ENCODE results near the gene PROB1. TPM values are rescaled to one million over a fixed set of nuclear protein-coding genes. Genes with fewer than 3 reads are reported as not detected.
"Not testable (repeated sequence)": the region's sequence is repeated elsewhere in the genome, so short reads cannot be mapped to it uniquely, and the experiment has no call there.

Gene PROB1
- 10 to 100 TPM in 4 of 9 donors, 1 to 10 TPM in 5; 4.7 to 24.4 (median 9.8) TPM for total RNA-seq
- polyA plus RNA-seq = 1 to 10 TPM; 3.1 to 4.2 (median 4.0) TPM
- long read RNA-seq, donor 1, full-length matches to known transcripts = 22 of 22 reads
- long read RNA-seq, donor 1, partial matches to known transcripts = 0 of 22 reads
- long read RNA-seq, donor 1, other reads (novel, unspliced or antisense) = 0 of 22 reads
- long read RNA-seq, donor 2, full-length matches to known transcripts = 17 of 17 reads
- long read RNA-seq, donor 2, partial matches to known transcripts = 0 of 17 reads
- long read RNA-seq, donor 2, other reads (novel, unspliced or antisense) = 0 of 17 reads
- long read RNA-seq, donor 3, full-length matches to known transcripts = 19 of 19 reads
- long read RNA-seq, donor 3, partial matches to known transcripts = 0 of 19 reads
- long read RNA-seq, donor 3, other reads (novel, unspliced or antisense) = 0 of 19 reads
- long read RNA-seq, donor 4, full-length matches to known transcripts = 1 of 1 reads
- long read RNA-seq, donor 4, partial matches to known transcripts = 0 of 1 reads
- long read RNA-seq, donor 4, other reads (novel, unspliced or antisense) = 0 of 1 reads
- long read RNA-seq, donor 5, full-length matches to known transcripts = 65 of 65 reads
- long read RNA-seq, donor 5, partial matches to known transcripts = 0 of 65 reads
- long read RNA-seq, donor 5, other reads (novel, unspliced or antisense) = 0 of 65 reads
- long read RNA-seq, donor 6 = 0 reads
- long read RNA-seq, donor 7, full-length matches to known transcripts = 20 of 20 reads
- long read RNA-seq, donor 7, partial matches to known transcripts = 0 of 20 reads
- long read RNA-seq, donor 7, other reads (novel, unspliced or antisense) = 0 of 20 reads
- long read RNA-seq, donor 8, full-length matches to known transcripts = 21 of 21 reads
- long read RNA-seq, donor 8, partial matches to known transcripts = 0 of 21 reads
- long read RNA-seq, donor 8, other reads (novel, unspliced or antisense) = 0 of 21 reads
- long read RNA-seq, donor 9, full-length matches to known transcripts = 28 of 28 reads
- long read RNA-seq, donor 9, partial matches to known transcripts = 0 of 28 reads
- long read RNA-seq, donor 9, other reads (novel, unspliced or antisense) = 0 of 28 reads
- long read RNA-seq, donor 10, full-length matches to known transcripts = 31 of 31 reads
- long read RNA-seq, donor 10, partial matches to known transcripts = 0 of 31 reads
- long read RNA-seq, donor 10, other reads (novel, unspliced or antisense) = 0 of 31 reads

- no peaks in the 10 kb centered on the region for H3K27me3 ChIP-seq
- WGBS, 4 donors = 18 to 33% (median 23%) methylated on average over 1 to 76 of the region's 76 CpGs
Observed at GRCh38 chr5:139394654-139395566, at the start of gene PROB1. PROB1 (minus strand) TSS chr5:139395104; CDS start chr5:139395081, 23 bp downstream.

GRCh38 chr5:139443831-139444453, 49.0 kb upstream of the PROB1 start:
- intact Hi-C loops (cut with DNase I) = no loop called here
- 51 to 64% (median 59%) methylated on average over 4 of the region's 4 CpGs for WGBS, 4 donors

More at GRCh38 chr5:139394654-139395566, at the start of gene PROB1:
- Histone ChIP-seq H3K9me3 (replicated peaks in 1 of 3) (no peaks in the 10 kb centered on the region), H3K4me1 (replicated peaks in 1 of 2) (peaks cover 30 to 35% of the 10 kb centered on the region in 2 donors), H3K4me3 (peak within 1 kb of the TSS in 3 of 4 donors; percentile 11 to 69 (median 42)), H3K36me3 (replicated peaks in 1 of 2) (no peaks in the 10 kb centered on the region), H3K27ac (peak within 1 kb of the TSS; percentile 60 to 86 (median 83))
- intact Hi-C loops (cut with DNase I) = loop anchor here in 1 of 2 donors (5.0 kb wide), 1 partner anchor 48 kb away; no protein-coding TSS in a partner anchor
- peak in 1 of 2 donors; percentile 52 for TF ChIP-seq POLR2A (IDR thresholded peaks at IDR 0.05)
- no peak for TF ChIP-seq CTCF (IDR thresholded peaks at IDR 0.05)
- peak; percentile 59 to 81 (median 68) for DNase-seq

GRCh38 chr5:139440416-139440815, 45.5 kb upstream of the PROB1 start:
- H3K9me3 ChIP-seq (replicated peaks in 1 of 3); H3K36me3 ChIP-seq (replicated peaks in 1 of 2); H3K27ac ChIP-seq; H3K27me3 ChIP-seq; intact Hi-C loops (cut with DNase I); H3K4me3 ChIP-seq: not testable (repeated sequence)
- WGBS, 4 donors = 94 to 97% (median 95%) methylated on average over 17 of the region's 17 CpGs
- peaks cover 0 to 22% of the 10 kb centered on the region in 2 donors for H3K4me1 ChIP-seq (replicated peaks in 1 of 2)
- DNase-seq = peak in 1 of 7 donors; percentile 53

More at GRCh38 chr5:139443831-139444453, 49.0 kb upstream of the PROB1 start:
- H3K36me3 ChIP-seq (replicated peaks in 1 of 2) = no peaks in the 10 kb centered on the region
- no peaks in the 10 kb centered on the region for H3K9me3 ChIP-seq (replicated peaks in 1 of 3)
- DNase-seq = no peak
- no peak overlapping the region for H3K4me3 ChIP-seq
- TF ChIP-seq POLR2A (IDR thresholded peaks at IDR 0.05) = no peak
- no peak overlapping the region for H3K27ac ChIP-seq
- peaks cover 0 to 16% of the 10 kb centered on the region in 2 donors for H3K4me1 ChIP-seq (replicated peaks in 1 of 2)
- H3K27me3 ChIP-seq = no peaks in the 10 kb centered on the region

DNA sequence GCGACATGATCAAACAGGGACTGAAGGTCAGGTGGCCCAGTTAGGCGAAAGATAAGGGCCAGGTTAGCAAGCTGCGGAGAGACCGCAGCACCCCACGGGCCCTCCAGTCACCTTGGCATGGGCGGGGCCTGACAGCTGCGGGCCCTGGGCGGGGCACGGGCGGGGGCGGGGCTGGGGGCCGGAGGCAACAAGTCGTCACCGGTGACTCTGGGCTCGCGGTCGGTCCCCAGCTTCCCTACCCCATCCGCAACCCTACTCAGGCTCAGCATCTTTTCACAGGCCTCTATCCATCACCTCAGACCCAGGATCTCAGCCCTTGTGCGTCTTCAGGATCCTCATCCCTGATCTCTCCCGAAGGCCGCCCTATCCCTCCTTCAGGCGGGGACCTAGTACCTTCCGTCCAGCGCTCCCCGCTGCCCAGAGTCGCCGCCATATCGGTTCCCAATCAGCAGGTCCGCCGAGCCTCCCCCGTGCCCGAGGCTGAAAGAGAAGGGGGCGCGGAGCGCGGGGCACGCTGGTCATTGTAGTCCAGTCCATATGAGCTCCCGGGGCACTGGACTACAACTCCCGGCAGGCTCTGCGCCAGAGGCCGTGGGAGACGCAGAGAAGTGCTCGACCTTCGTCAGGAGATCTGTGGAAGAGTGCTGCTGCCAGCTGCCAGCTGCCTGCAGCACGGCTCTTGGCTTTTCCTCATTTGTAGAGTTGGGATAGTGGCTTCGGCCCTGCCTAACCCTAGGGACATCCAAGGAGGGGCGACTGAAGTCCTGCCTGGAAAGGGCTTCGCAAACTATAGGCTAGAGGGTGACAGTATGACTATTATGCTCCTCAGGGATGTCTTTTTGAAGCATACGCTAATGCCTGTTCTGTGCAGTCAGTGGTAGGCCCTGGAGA, 44.4 kb upstream of the PROB1 start, which contains the start of gene DNAJC18:
Gene DNAJC18 (minus strand): TSS at position 513 of the 891 bp plus-strand sequence. CDS start 80 bp downstream, at position 433.
- H3K4me1 ChIP-seq (replicated peaks in 1 of 2) = peaks cover 0 to 21% of the 10 kb centered on the region in 2 donors
- H3K27ac ChIP-seq = peak within 1 kb of the TSS; percentile 71 to 96 (median 90)
- TF ChIP-seq POLR2A (IDR thresholded peaks at IDR 0.05) = peak in 1 of 2 donors; percentile 76
- TF ChIP-seq CTCF (IDR thresholded peaks at IDR 0.05) = no peak
- intact Hi-C loops (cut with DNase I) = no loop called here
- H3K9me3 ChIP-seq (replicated peaks in 1 of 3) = no peaks in the 10 kb centered on the region
- no peaks in the 10 kb centered on the region for H3K36me3 ChIP-seq (replicated peaks in 1 of 2)
- DNase-seq = peak; percentile 93 to 97 (median 96)
- H3K27me3 ChIP-seq = no peaks in the 10 kb centered on the region
- 3 to 6% (median 5%) methylated on average over 29 to 49 of the region's 49 CpGs for WGBS, 4 donors
- H3K4me3 ChIP-seq = peak within 1 kb of the TSS; percentile 41 to 99 (median 74)
